Astrocyte (in vitro differentiated cells and primary cell): ENCODE measurements around the gene CDH13. TPM values are rescaled to one million over a fixed set of nuclear protein-coding genes. Genes with fewer than 3 reads are reported as not detected.

Experiments used
- DNase-seq: peaks from one replicate; pipeline ENCODE4 v3.0.0-alpha.2; 2010; ENCODE audit warnings: low read depth
- FAIRE-seq: peaks from 2 replicates; lab custom pipeline; 2011; peaks lifted over from hg19 to GRCh38; lab: Jason Lieb, UNC
- H2AFZ ChIP-seq: 2 replicates; pipeline ENCODE4 v1.6.0; 2012; ENCODE audit warnings: low read depth, low read length, inconsistent platforms
- H3K27ac ChIP-seq: 2 replicates; pipeline ENCODE4 v1.5.1; 2011; ENCODE audit warnings: low read depth, low read length, inconsistent platforms
- H3K27me3 ChIP-seq: 2 replicates; pipeline ENCODE4 v1.6.0; 2011; ENCODE audit warnings: low read length, inconsistent platforms; ENCODE audit not compliant: insufficient read depth
- H3K36me3 ChIP-seq: 2 replicates; pipeline ENCODE4 v1.5.1; 2011; ENCODE audit warnings: low read length, inconsistent platforms; ENCODE audit not compliant: insufficient read depth
- H3K4me1 ChIP-seq: 2 replicates; pipeline ENCODE4 v1.5.1; 2011; ENCODE audit warnings: low read length, inconsistent platforms; ENCODE audit not compliant: insufficient read depth
- H3K4me2 ChIP-seq: 2 replicates; pipeline ENCODE4 v1.6.0; 2012; ENCODE audit warnings: low read length, inconsistent platforms
- H3K4me3 ChIP-seq: 2 replicates; pipeline ENCODE4 v1.5.1; 2011; ENCODE audit warnings: low read depth, mild to moderate bottlenecking, low read length, inconsistent platforms; ENCODE audit not compliant: insufficient read depth
- H3K79me2 ChIP-seq: 2 replicates; pipeline ENCODE4 v1.6.0; 2012; ENCODE audit warnings: mild to moderate bottlenecking, low read length, inconsistent platforms; ENCODE audit not compliant: insufficient read depth
- H3K9ac ChIP-seq: 2 replicates; pipeline ENCODE4 v1.6.0; 2012; ENCODE audit warnings: mild to moderate bottlenecking, low read length, inconsistent platforms
- H3K9me3 ChIP-seq: 2 replicates; pipeline ENCODE4 v1.5.1; 2012; ENCODE audit warnings: low read depth, mild to moderate bottlenecking, low read length, inconsistent platforms; ENCODE audit not compliant: insufficient read depth
- H4K20me1 ChIP-seq: 2 replicates; pipeline ENCODE4 v1.6.0; 2012; ENCODE audit warnings: low read length, inconsistent platforms; ENCODE audit not compliant: insufficient read depth
- H3K27ac Mint-ChIP-seq: one replicate; pipeline ENCODE4 v1.8.0; 2021; ENCODE audit warnings: mild to moderate bottlenecking, mixed read lengths; ENCODE audit not compliant: unreplicated experiment
- H3K27me3 Mint-ChIP-seq: one replicate; pipeline ENCODE4 v1.8.0; 2021; ENCODE audit warnings: low read depth, mixed read lengths; ENCODE audit not compliant: unreplicated experiment
- H3K36me3 Mint-ChIP-seq: one replicate; pipeline ENCODE4 v1.8.0; 2021; ENCODE audit warnings: low read depth, mixed read lengths; ENCODE audit not compliant: unreplicated experiment
- H3K4me1 Mint-ChIP-seq: one replicate; pipeline ENCODE4 v1.8.0; 2021; ENCODE audit warnings: low read depth, mixed read lengths; ENCODE audit not compliant: unreplicated experiment
- H3K4me3 Mint-ChIP-seq: one replicate; pipeline ENCODE4 v1.8.0; 2021; ENCODE audit warnings: mild to moderate bottlenecking, moderate library complexity, mixed read lengths; ENCODE audit not compliant: unreplicated experiment
- H3K9me3 Mint-ChIP-seq: one replicate; pipeline ENCODE4 v1.8.0; 2021; ENCODE audit warnings: mild to moderate bottlenecking, mixed read lengths; ENCODE audit not compliant: unreplicated experiment
- CTCF ChIP-seq: IDR thresholded peaks from 2 replicates; pipeline ENCODE4 v1.5.1; 2011; ENCODE audit warnings: low read depth, mild to moderate bottlenecking, inconsistent platforms, low read length, moderate library complexity; ENCODE audit not compliant: insufficient read depth
- EZH2 ChIP-seq: IDR thresholded peaks from 2 replicates; pipeline ENCODE4 v1.6.1; 2012; ENCODE audit warnings: mild to moderate bottlenecking, low read length, inconsistent platforms; ENCODE audit not compliant: insufficient read depth
- total RNA-seq: library from RNA; stranded (reverse); gene quantifications from 2 replicates; pipeline ENCODE4 v1.2.1, GENCODE V29; 2021

Gene CDH13
- total RNA-seq, 1 donor from 2014 or later = 41.7 TPM

- no peak for DNase-seq
- peaks cover 4% of the 10 kb centered on the region for H3K4me1 ChIP-seq
- no peak overlapping the region for H3K27ac ChIP-seq
- H4K20me1 ChIP-seq = no peaks in the 10 kb centered on the region
- Mint-ChIP-seq H3K36me3 (no peaks in the 10 kb centered on the region), H3K27ac (no peak overlapping the region), H3K4me3 (no peak overlapping the region), H3K27me3 (peaks cover 21% of the 10 kb centered on the region), H3K9me3 (no peaks in the 10 kb centered on the region), H3K4me1 (peaks cover 15% of the 10 kb centered on the region)
- H2AFZ ChIP-seq = no peak overlapping the region
- H3K9ac ChIP-seq = no peak overlapping the region
- H3K9me3 ChIP-seq = no peaks in the 10 kb centered on the region
- TF ChIP-seq CTCF = no peak
- TF ChIP-seq EZH2 = no peak
- FAIRE-seq = no peak
- no peaks in the 10 kb centered on the region for H3K36me3 ChIP-seq
- H3K79me2 ChIP-seq = no peaks in the 10 kb centered on the region
- H3K27me3 ChIP-seq = no peaks in the 10 kb centered on the region
- H3K4me3 ChIP-seq = no peak overlapping the region
- H3K4me2 ChIP-seq = no peak overlapping the region
Measured at GRCh38 chr16:83619381-83620150, 992.8 kb downstream of the CDH13 start.

GRCh38 chr16:83622010-83622409 lies 995.2 kb downstream of the CDH13 start:
- no peak for FAIRE-seq
- Histone ChIP-seq H4K20me1 (no peaks in the 10 kb centered on the region), H3K9me3 (no peaks in the 10 kb centered on the region), H3K79me2 (no peaks in the 10 kb centered on the region), H3K9ac (no peak overlapping the region), H3K4me3 (no peak overlapping the region), H3K4me1 (no peaks in the 10 kb centered on the region), H3K4me2 (no peak overlapping the region), H3K36me3 (no peaks in the 10 kb centered on the region), H2AFZ (no peak overlapping the region), H3K27me3 (no peaks in the 10 kb centered on the region), H3K27ac (no peak overlapping the region)
- no peak for DNase-seq
- no peak overlapping the region for H3K4me3 Mint-ChIP-seq
- TF ChIP-seq EZH2 = no peak
- no peak for TF ChIP-seq CTCF
- H3K4me1 Mint-ChIP-seq = peaks cover 4% of the 10 kb centered on the region
- no peak overlapping the region for H3K27ac Mint-ChIP-seq
- no peaks in the 10 kb centered on the region for H3K36me3 Mint-ChIP-seq
- H3K27me3 Mint-ChIP-seq = peaks cover 28% of the 10 kb centered on the region
- H3K9me3 Mint-ChIP-seq = no peaks in the 10 kb centered on the region

DNA sequence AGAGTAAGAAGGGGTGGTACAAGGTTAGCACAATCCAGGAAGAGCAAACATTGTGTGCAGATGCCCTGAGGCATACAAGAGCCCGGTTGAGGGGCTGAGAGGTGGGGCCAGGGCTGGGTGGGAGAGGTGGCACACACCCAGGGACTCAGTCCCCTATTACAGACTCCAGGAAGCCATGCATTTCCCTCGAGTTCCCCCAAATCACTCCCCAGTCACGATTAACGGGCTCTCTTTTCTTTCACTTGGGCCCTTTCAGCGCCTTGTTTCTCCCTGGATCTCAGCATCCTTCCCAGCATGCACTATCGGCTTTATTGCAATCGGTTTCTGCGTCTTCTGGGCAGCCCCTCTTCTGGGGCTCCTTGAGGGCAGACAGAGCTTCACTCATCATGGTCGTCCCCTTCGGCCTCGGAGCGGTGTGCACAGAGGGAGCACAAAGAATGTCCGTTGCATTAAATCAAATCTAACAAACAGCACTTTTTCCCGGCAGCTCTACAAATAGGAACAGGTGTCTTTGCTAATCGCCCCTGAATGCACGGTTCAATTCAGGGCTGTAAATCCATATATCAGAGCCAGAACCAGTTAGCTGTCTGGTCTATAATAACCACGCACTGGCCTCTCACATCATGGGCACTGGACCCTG lies 996.4 kb downstream of the CDH13 start:
- no peaks in the 10 kb centered on the region for H4K20me1 ChIP-seq
- FAIRE-seq (no peak), DNase-seq (no peak)
- no peaks in the 10 kb centered on the region for H3K36me3 ChIP-seq
- no peak overlapping the region for H3K9ac ChIP-seq
- no peak overlapping the region for H3K27ac ChIP-seq
- no peaks in the 10 kb centered on the region for H3K4me1 ChIP-seq
- no peaks in the 10 kb centered on the region for H3K9me3 ChIP-seq
- H3K27ac Mint-ChIP-seq = no peak overlapping the region
- peaks cover 28% of the 10 kb centered on the region for H3K27me3 Mint-ChIP-seq
- H3K4me3 ChIP-seq = no peak overlapping the region
- no peaks in the 10 kb centered on the region for H3K27me3 ChIP-seq
- H3K4me3 Mint-ChIP-seq = no peak overlapping the region
- H3K9me3 Mint-ChIP-seq = no peaks in the 10 kb centered on the region
- no peaks in the 10 kb centered on the region for H3K79me2 ChIP-seq
- H3K36me3 Mint-ChIP-seq = no peaks in the 10 kb centered on the region
- H2AFZ ChIP-seq = no peak overlapping the region
- TF ChIP-seq CTCF (no peak), EZH2 (no peak)
- H3K4me1 Mint-ChIP-seq = peaks cover 4% of the 10 kb centered on the region
- H3K4me2 ChIP-seq = no peak overlapping the region
